GM19452 (cell line): ENCODE measurements around the gene GDPD5.

Experiments
- ATAC-seq: cut with Tn5 transposase; IDR thresholded peaks from one replicate; pipeline ENCODE4 v1.9.1; 2021; ENCODE audit not compliant: unreplicated experiment

GDPD5 gene

GRCh38 chr11:75536786-75537641 lies 11.3 kb upstream of the GDPD5 start:
- ATAC-seq = peak; percentile 89

- ATAC-seq = no peak
Observed at GRCh38 chr11:75535071-75535470, 9.3 kb upstream of the GDPD5 start.

GRCh38 chr11:75534259-75535069 lies 8.7 kb upstream of the GDPD5 start:
- ATAC-seq = no peak

GRCh38 chr11:75533896-75534258 lies 8.1 kb upstream of the GDPD5 start:
- no peak for ATAC-seq

- no peak for ATAC-seq
Observed at GRCh38 chr11:75532200-75533048, 6.7 kb upstream of the GDPD5 start.

GRCh38 chr11:75531325-75531724 lies 5.6 kb upstream of the GDPD5 start:
- ATAC-seq = no peak

- no peak for ATAC-seq
Observed at GRCh38 chr11:75530577-75530976, 4.8 kb upstream of the GDPD5 start.

GRCh38 chr11:75527938-75528735 lies 2.4 kb upstream of the GDPD5 start:
- no peak for ATAC-seq

GRCh38 chr11:75527130-75527529 lies 1.4 kb upstream of the GDPD5 start:
- ATAC-seq = no peak

- no peak for ATAC-seq
Observed at GRCh38 chr11:75526192-75526541, 426 bp upstream of the GDPD5 start.

- ATAC-seq = peak; percentile 4
Observed at GRCh38 chr11:75524665-75525432, 892 bp downstream of the GDPD5 start.

- ATAC-seq = no peak
Observed at GRCh38 chr11:75523811-75524664, 1.7 kb downstream of the GDPD5 start.

GRCh38 chr11:75523189-75523588 lies 2.6 kb downstream of the GDPD5 start:
- no peak for ATAC-seq

- ATAC-seq = no peak
Observed at GRCh38 chr11:75522286-75523044, 3.3 kb downstream of the GDPD5 start.

GRCh38 chr11:75520688-75521087 lies 5.1 kb downstream of the GDPD5 start:
- no peak for ATAC-seq

GRCh38 chr11:75518771-75519653 lies 6.7 kb downstream of the GDPD5 start:
- no peak for ATAC-seq

- no peak for ATAC-seq
Observed at GRCh38 chr11:75518204-75518549, 7.6 kb downstream of the GDPD5 start.
